DOHH2 (cell line): ENCODE results near the gene LRRC4C.

Source experiments
- CTCF ChIP-seq: fragments of 200-600 bp; sonication (generic); IDR thresholded peaks from one replicate; pipeline ENCODE4 v1.5.1; 2014; ENCODE audit warnings: antibody characterized with exemption, mild to moderate bottlenecking, low read depth, low read length; ENCODE audit not compliant: poor library complexity, severe bottlenecking
- EZH2phosphoT487 ChIP-seq: fragments of 200-600 bp; sonication (generic); IDR thresholded peaks from 2 replicates; pipeline ENCODE4 v1.6.1; 2017; ENCODE audit warnings: borderline replicate concordance, mild to moderate bottlenecking, antibody characterized with exemption, low read length, moderate library complexity, mixed read lengths

GRCh38 chr11:41039592-41039991 lies 419.9 kb downstream of the LRRC4C start:
- TF ChIP-seq CTCF (no peak), EZH2phosphoT487 (no peak)
